Left lobe of liver (tissue), 2 donors: ENCODE results near the gene SH3BP4. TPM values are rescaled to one million over a fixed set of nuclear protein-coding genes. Genes with fewer than 3 reads are reported as not detected.

Experiments
- ATAC-seq: fragments of 200-7000 bp; cut with Tn5 transposase; one replicate; pipeline ENCODE4 v1.9.1; 2020; ENCODE audit warnings: mild to moderate bottlenecking, moderate library complexity
- DNase-seq: peaks from one replicate; pipeline ENCODE4 v3.0.0-alpha.2; 2020; ENCODE audit warnings: low spot score
- total RNA-seq: library from RNA; stranded (reverse); gene quantifications from one replicate; pipeline ENCODE4 v1.2.1, GENCODE V29; 2021
- donor health status: DM: no; HTN: no; CAD: no; lungs with moderate emphysema.
- donor health status: DM: no; HTN: yes; CAD: no.

Gene SH3BP4
- total RNA-seq, 1 donor from 2014 or later = 22.9 TPM

DNA sequence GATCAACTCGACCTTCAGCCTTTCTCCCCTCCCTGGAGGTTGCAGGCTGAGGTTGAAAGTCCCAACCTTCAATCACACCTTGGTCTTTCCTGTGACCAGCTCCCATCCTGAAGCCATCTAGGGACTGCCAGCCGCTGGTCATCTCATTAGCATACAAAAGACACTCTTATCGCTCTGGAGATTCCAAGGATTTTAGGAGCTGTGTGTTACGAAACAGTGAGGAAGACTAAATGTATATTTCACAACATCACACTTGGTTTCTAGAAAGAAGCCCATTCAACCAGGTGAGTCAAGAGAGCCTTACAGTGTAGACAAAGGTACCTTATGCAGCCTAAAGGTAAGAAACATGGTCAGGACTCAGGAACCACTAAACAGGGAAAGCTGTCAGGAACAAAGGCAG lies 126.4 kb downstream of the SH3BP4 start:
- no peak for ATAC-seq
- no peak for DNase-seq

DNA sequence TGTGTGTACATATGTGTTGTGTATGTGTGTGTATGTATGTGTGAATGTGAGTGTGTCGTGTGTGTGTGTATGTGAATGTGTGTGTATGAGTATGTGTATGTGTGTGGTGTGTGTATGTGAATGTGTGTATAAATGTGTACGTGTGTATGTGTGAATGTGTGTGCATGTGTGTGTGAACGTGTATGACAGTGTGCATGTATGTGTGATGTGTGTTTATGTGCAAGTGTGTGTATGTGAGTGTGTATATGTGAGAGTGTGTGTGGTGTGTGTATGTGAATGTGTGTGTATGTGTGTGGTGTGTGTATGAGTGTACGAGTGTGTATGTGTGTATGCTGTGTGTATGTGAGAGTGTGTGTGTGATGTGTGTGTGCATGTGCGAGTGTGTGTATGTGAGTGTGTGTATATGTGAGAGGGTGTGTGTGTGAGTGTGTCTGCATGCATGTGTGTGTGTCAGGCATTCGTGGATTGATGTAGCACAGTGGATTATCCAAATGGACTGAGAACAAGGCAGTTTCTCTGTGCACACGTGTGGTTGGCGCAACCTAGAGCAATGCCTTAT lies 127.2 kb downstream of the SH3BP4 start:
- no peak for DNase-seq
- no peak for ATAC-seq

DNA sequence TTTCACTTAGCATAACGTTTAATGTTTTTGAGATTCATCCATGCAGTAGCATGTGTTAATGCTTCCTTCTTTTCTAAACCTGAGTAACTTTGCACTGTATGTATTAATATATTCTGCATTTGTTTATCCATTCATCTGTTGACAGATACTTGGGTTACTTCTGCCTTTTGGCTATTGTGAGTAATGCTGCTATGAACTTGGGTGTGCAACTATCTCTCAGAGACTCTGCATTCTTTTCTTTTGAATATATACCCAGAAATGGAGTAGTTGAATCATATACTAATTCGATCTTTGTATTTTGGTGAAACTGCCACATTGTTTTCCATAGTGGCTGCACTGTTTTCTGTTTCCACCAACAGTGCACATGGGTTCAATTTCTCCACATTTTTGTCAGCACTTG lies 128.3 kb downstream of the SH3BP4 start:
- no peak for DNase-seq
- no peak for ATAC-seq

DNA sequence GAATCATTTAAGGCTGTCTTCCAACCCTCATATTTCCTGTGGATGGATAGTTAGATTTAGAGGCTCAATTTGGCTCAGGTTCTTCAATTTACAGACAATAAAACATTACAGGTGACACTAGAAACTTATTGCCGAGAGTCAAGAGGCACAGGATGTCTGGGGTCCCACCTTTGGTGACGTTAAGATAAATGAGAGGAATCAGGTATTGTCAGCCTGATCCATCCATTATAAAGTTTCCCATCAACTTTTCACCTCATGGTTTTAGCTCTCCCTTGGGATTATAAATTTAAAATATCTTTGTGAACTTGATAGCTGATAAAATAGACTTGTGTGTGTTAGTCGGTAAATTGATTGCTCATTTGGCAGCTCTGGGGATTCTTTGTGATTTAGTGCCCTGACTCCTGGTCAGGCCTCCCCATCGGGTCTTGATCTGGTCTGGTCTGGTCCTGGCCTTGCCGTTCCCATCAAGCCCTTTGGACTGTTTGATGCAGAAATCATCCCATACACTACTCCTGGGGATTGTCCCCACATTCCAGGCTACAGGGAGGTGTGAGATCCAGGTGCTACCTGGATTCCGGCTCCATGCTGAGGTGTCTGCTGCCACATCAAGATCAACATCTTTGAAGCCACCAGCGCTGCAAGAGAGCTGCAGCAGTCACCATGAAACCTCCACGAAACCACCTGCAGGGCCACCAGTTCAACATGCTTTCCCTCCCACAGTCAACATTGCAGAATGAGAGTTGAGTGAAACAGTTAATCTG lies 130.9 kb downstream of the SH3BP4 start:
- ATAC-seq = no peak
- DNase-seq = no peak

DNA sequence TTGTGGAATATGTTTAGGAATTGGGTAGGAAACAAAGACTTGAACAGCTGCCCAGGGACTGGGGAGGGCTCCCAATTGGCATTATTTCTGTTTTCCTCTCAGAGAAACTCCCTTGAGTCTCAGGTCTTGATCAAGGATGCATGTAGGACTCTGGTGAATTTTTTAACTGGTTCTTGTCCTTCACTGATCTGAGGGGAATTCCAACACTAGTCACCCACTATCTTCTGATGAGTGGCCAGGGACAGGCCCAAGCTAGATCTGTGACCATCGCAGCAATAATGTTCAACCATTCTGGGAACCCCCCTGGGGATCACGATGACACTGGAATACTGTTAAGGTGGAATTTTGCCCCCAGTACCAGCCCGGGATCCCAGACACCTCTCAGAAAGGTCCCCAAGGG lies 132.0 kb downstream of the SH3BP4 start:
- ATAC-seq = no peak

DNA sequence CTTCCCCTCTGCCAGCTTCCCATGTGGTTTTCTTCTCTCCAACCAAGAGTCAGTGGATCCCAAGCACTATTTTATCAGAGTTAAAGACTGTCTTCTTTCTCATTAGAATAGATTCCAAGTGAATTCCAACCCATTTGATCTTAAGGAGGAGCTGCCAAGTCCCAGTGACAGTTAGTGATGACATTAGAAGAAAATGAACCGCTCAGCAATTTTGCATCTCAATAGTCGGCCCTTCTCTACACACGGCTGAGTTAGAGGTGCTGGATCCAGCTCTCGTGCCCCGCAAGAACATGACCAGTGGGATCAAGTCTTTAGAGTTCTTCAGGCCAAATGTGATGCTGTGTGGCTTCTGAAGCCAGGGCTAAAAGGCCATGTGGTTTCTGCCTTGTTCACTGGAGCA lies 132.6 kb downstream of the SH3BP4 start:
- DNase-seq (no peak), ATAC-seq (no peak)

More for the DNA sequence above, 132.0 kb downstream of the SH3BP4 start:
- DNase-seq = no peak

DNA sequence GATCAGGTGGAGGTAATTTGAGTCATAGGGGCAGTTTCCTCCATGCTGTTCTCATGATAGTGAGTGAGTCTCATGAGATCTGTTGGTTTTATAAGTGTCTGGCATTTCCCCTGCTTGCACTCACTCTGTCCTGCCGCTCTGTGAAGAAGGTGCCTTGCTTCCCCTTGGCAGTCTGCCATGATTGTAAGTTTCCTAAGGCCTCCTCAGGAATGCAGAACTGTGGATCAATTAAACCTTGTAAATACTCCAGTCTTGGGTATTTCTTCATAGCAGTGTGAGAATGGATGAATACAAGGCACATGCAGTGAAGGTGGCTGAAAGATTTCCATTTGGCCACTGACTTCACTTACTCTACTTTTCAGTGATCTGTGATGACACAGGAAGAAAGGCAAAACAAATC lies 133.7 kb downstream of the SH3BP4 start:
- ATAC-seq = no peak
- DNase-seq = no peak

DNA sequence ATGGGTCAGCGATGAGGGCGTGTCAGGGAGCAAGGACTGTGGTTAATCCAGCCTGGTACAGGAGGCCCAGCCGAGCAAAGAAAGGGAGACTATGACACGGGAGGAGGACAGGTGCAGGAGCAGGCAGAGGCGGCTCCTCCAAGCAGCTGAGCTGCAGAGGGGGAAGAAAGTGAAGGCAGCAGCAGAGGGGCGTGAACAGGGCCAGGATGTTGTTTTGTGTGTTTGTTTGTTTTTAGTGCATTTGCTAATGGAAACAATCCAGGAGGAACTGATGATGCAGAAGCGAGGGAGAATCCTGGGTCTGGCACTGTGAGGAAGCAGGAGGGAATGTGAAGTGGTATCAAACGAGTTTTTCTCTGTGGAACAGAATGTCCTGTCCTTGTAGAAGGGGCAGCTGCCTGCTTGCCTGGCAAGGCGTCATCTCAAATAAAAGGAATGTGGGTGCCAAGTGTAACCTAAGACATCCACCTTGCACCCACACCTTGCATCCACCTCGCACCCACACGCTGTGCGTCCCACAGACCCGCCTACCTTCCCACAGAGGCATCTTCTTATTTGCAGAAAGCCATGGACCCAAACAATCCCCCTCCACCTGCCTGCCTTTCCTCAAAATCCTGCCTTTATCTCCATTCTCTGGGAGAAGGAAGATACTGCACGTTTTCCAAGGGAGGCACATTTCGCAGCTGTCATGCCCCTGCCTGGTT lies 134.8 kb downstream of the SH3BP4 start:
- no peak for ATAC-seq
- no peak for DNase-seq

DNA sequence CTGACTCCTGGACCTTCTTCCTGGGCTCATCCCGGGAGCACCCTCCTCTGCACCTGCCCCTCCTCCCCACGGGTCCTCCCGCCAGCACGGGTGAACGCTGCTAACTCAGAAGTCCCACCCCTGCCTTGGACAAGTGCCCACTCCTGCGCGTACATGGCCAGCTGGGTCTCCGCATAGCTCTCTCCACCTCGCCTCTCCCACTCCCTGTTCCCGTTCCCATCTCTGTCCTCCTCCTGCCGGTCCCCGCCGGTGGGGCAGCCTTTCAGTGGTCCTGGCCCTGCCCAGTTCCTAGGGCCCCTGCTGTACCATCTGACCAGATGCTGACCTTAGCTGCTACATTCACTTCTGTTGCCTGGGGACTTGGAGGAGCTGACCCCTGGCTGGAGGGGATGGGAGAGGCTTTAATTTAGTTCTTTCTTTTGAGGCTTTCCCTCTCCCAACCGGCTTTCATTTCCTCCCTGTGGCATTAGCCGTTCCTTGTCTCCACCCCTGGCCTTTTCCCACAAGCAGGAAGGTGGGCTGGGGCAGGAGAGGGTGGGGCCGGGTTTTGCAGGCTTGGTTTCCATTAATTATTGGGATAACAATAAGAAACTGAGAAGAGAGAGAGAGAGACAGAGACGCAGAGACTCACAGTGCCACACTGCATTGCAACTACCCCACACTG lies 136.1 kb downstream of the SH3BP4 start:
- no peak for DNase-seq
- ATAC-seq = no peak

DNA sequence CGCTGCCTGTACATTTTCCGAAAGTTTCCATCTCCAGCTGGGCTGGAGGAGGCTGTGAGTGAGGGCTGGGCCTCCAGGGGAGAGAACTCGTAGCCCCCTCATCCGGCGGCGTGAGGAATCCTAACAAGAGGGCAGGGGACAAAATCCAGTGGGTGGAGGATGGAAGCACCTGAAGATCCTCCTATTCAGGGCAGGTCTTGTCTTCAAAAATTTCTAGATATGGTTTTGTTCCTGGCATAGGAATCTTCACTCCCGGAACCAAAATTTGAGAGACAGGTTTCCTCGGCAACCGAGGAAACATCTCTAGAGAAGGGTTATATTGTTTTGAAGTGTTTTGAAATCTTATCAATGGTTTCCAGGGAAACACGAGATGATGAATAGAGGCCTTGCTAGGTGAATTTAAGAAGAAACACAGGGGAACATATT lies 136.7 kb downstream of the SH3BP4 start:
- no peak for ATAC-seq
- no peak for DNase-seq

DNA sequence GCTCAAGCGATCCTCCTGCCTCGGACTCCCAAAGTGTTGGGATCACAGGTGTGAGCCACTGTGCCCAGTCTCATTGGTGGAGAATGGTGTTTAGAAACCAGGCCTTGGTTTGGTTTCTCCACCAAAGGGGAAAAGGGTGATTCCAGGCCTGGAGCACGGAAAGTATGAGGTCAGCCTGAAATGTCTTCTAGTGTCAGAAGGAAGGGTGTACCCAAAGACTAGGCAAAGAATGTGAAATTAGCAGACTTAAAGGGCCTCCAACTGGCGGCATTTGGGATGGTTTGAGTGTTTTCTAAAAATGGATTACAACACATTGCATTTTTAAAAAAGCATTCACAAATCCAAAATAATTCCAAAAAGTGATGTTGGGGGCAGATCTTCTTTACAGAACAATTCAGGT lies 139.6 kb downstream of the SH3BP4 start:
- ATAC-seq (no peak), DNase-seq (no peak)

DNA sequence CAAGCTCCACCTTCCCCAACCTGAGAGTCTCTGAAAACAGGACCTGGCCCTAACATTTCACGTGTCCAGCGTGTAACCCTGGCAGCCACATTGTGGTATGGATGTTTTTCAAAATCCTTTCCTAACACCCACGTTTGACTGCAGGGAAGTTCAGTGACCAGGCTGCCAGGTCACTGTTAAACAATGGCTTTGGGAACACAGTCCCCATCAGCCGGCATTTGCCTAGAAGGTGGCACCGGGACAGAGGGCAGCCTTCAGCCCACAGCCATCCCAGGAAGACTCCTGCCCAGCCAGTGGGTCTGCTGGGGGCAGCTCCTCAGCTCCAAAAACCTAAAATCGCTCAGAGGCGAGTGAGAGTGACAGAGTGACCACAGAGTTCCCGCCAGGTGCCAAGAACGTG lies 140.2 kb downstream of the SH3BP4 start:
- ATAC-seq (peak; percentile 94), DNase-seq (peak; percentile 68)

DNA sequence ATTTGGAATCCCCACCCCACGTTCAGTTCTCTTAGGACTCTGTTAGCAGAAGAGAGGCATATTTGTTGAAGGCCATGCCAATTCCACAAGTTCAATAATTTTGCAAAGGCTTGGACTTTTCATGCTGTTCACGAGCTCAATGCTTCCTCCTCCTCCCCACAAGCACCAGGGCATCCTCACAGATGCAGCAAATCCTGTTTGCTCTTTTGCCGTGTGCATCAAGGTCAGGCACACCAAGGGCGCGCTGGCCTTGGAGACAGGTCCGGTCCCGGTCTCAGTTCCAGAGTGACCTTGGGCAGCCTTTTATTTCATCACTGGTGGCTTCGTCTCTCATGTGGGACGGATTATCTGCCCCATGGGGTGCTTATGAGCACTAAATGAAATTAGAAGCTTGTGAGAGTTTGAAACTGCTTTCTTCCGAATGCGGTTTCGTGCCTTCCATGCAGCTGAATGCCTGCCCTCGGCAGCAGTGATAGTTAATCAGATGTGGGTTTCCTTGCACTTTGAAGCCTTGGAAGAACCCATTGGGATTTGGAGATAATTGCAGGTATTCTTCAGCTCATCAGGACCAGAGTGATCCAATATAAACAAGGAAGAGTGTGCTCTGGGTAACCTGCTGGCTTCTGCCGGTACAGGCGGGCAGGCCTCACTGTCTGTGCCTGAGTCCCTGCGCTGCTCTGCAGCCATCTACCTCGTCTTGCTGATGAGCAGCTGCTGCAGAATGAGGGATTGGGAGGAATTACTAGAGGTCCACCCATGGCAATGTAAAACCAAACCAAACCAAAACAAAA lies 140.8 kb downstream of the SH3BP4 start:
- DNase-seq (no peak), ATAC-seq (peak; percentile 32)

DNA sequence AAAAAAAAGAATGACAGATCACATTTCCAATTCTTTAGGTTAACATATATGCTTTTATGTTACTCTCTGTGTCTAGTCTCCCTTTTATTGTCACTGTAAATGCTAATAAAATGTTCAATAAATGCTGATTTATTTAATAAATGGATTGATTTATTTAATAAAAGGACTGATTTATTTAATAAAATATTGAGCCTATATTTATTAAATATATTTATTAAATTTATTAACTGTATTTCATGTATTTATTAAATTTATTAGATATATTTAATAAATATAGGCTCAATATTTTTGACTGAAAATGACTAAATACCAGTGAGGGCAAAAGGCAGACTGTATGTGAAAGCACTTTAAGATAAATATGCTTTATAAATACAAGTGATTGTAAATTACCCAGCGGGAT lies 142.6 kb downstream of the SH3BP4 start:
- ATAC-seq (no peak), DNase-seq (no peak)

DNA sequence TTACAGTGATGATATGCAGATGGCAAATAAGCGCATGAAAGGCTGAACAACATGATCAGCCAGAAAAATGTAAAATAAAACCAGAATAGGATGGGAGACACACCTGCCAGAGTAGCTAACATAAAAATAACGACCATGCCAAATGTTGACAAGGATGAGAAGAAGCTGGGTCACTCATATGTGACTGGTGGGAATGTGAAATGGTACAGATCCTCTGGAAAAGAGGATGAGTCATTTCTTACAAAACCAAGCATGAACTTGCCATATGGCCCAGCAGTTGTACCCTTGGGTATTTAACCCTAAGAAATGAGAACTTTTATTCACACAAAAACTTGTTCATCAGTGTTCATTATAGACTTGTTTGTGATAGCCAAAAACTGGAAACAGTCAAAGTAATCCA lies 143.8 kb downstream of the SH3BP4 start:
- DNase-seq = no peak
- ATAC-seq = no peak

DNA sequence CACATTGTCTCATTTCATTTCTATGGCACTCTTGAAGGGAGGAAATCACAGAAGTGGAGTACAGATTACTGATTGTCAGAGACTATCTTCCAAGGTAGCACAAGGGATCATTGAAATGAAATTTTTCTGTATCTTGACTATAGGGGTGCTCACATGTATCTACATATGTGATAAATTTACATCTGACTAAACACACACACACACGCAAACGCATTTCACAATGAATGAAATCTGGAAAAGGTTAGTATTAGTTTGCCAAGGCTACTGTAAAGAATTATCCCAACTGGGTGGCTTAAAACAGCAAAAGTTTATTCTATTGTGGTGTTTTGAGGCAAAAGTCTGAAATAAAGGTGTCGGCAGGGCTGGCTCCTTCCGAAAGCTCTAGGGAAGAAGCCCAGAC lies 144.6 kb downstream of the SH3BP4 start:
- DNase-seq (no peak), ATAC-seq (no peak)

DNA sequence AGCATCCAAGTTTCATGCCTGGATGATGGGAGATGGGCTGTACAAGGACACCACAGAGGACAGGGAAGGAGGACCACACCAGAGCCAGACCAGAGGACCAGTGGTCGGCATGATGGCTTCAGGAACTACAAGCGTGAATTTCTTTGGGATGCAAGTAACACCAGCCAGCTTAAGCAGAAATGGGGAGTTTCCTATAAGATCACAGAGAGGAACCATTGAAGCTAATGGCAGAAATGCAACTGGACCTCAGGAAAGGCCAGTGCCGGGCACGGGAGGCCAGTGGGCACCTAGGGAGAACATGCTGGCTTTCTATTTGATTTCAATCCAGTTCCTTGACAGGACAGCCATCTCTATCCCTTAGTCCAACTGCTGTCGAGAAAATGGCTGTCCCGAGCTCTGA lies 145.4 kb downstream of the SH3BP4 start:
- ATAC-seq (no peak), DNase-seq (no peak)

DNA sequence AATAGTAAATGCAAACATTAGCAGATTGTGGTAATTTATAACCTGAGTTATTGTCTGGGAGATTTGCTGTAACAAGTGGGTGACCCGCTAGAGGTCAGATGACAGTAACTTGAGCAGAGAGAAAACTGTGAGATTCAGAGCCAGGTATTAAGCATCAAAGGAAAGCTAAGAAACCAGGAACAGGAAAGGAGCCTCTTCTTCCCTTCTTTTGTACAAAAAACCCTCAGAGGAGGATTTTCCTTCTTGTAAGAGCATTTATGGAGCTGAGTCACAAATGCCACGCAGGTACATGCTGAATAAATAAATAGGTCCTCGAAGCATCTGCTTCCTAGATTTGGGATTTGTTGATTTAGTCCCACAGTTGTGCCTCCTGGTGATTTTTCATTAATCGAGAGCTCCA lies 146.5 kb downstream of the SH3BP4 start:
- ATAC-seq (no peak), DNase-seq (no peak)

DNA sequence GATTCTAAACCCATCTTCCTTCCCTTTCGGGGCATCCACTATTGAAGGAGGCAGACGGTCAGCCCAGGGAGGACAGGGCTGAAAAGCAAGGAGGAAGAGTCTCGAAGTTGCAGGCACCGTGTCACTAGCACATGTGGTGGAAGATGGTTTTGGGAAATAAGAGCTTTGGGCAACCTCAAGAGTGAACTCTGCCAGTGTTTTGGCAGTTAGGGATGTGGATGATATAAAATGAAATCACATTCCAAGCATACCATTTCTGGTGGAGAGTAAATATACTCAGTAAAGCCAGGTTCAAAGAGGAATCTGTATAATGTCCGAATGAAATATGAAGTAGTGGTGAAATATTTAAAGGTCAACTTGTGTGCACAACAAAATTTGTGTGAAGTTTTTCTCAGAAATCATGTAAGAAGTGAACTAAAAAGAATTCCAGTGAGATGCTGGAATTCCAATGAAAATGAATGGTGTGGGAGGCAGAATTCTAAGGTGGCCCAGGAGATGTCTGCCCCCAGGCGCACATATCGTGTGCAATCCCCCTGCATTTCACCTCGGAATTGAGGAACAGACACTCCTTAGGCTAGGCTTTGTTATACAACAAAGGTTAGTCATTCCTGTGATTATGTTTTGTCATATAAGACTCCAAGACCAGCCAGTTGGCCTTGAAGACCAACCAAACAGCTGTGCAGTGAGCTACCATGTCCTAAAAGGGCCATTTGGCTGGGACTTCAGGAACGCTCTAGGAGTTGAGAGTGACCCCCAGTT lies 147.1 kb downstream of the SH3BP4 start:
- no peak for ATAC-seq
- no peak for DNase-seq

DNA sequence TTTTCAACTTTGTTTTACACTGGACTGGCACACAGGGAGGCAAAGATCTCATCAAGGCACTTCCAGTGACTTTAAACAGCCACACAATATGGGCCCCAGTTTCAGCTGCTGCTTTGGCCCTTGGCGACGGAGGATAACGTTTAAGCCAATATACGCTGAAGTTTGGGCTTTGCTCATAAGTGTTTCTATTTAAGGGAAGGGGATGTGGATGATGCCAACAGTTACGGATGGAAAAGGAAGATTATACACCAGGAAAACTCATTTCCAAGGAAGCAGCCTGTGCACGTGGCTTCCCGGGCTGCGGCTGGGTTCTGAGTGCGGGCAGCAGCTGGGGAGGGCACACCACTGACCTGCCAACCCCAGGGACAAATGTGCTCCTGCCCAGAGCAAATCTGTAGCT lies 151.1 kb downstream of the SH3BP4 start:
- no peak for ATAC-seq

More for the DNA sequence above, 151.1 kb downstream of the SH3BP4 start:
- no peak for DNase-seq
